Tibial nerve (tissue), 4 donors: ENCODE results near the gene TUBB4B. TPM values are rescaled to one million over a fixed set of nuclear protein-coding genes. Genes with fewer than 3 reads are reported as not detected.
A peak's percentile ranks its signal among the peaks of the same experiment; 100 is the strongest.

Experiments used
- DNase-seq, 2 donors: peaks; one replicate each; pipeline ENCODE4 v3.0.0-alpha.2; 2019; ENCODE audit warnings: low spot score in 2 of 2
- H3K27ac ChIP-seq, 4 donors: fragments of 200-600 bp; sonication (generic) in 3 of 4; one replicate each; pipeline ENCODE4 v1.5.1; 2017 to 2019; ENCODE audit warnings: mild to moderate bottlenecking in 1 of 4
- H3K27me3 ChIP-seq, 2 donors: fragments of 200-600 bp; sonication (generic) in 1 of 2; one replicate each; pipeline versions ENCODE4 v1.5.1 to v1.6.0; 2017 to 2019
- H3K36me3 ChIP-seq, 3 donors: fragments of 200-600 bp; sonication (generic); one replicate each; pipeline ENCODE4 v1.5.1; 2018 to 2019
- H3K4me1 ChIP-seq, 4 donors: fragments of 200-600 bp; sonication (generic) in 3 of 4; one replicate each; pipeline ENCODE4 v1.5.1; 2017 to 2019
- H3K4me3 ChIP-seq, 4 donors: fragments of 200-600 bp; sonication (generic) in 3 of 4; one replicate each; pipeline ENCODE4 v1.5.1; 2017 to 2019; ENCODE audit warnings: mild to moderate bottlenecking in 1 of 4, moderate library complexity in 1 of 4
- H3K9me3 ChIP-seq, 4 donors: fragments of 200-600 bp; sonication (generic) in 3 of 4; one replicate each; pipeline ENCODE4 v1.5.1; 2017 to 2019
- CTCF ChIP-seq, 5 experiments: fragments of 200-600 bp in 3 of 5; fragments of 450-650 bp in 2 of 5; sonication (generic) in 3 of 5; IDR thresholded peaks; one replicate each; pipeline ENCODE4 v1.5.1; 2016 to 2019; ENCODE audit warnings: antibody characterized with exemption in 5 of 5, mild to moderate bottlenecking in 3 of 5, moderate library complexity in 2 of 5
- EP300 ChIP-seq, 2 donors: sonication (generic); formaldehyde crosslinking; IDR thresholded peaks; one replicate each; pipeline ENCODE4 v1.6.1; 2017; ENCODE audit warnings: antibody characterized with exemption in 2 of 2, mild to moderate bottlenecking in 1 of 2
- POLR2A ChIP-seq, 2 donors: fragments of 450-650 bp; IDR thresholded peaks; one replicate each; pipeline ENCODE4 v1.6.1; 2017; ENCODE audit warnings: antibody characterized with exemption in 2 of 2, mild to moderate bottlenecking in 2 of 2, moderate library complexity in 2 of 2
- WGBS, 2 donors: methylation state at CpG; one replicate each; pipeline ENCODE4 v1.1.5; 2018; 5-methylcytosine and 5-hydroxymethylcytosine counted together
- total RNA-seq, 4 donors: library from RNA; depleted of rRNA; stranded (reverse); fragments of >200 nt; gene quantifications; one replicate each; pipeline ENCODE4 v1.1.0, GENCODE V29; 2016

Gene TUBB4B
- total RNA-seq, 4 donors from 2014 or later: 102 to 190 (median 161) TPM

- no peak overlapping the region for H3K4me3 ChIP-seq
- no peak for DNase-seq
- H3K9me3 ChIP-seq: no peaks in the 10 kb centered on the region
- no peaks in the 10 kb centered on the region for H3K27me3 ChIP-seq
- H3K36me3 ChIP-seq: peaks cover 0 to 86% (median 11%) of the 10 kb centered on the region in 3 donors
- TF ChIP-seq POLR2A (IDR thresholded peaks at IDR 0.05) (no peak), CTCF (IDR thresholded peaks at IDR 0.05) (no peak), EP300 (IDR thresholded peaks at IDR 0.05) (no peak)
- 77 to 86% methylated on average over 9 to 10 of the region's 15 CpGs for WGBS, 2 donors
- peaks cover 0 to 11% (median 3%) of the 10 kb centered on the region in 4 donors for H3K4me1 ChIP-seq
- H3K27ac ChIP-seq: no peak overlapping the region
Measured at GRCh38 chr9:137266162-137266527, 25.1 kb downstream of the TUBB4B start.

GRCh38 chr9:137266585-137267453 is 25.7 kb downstream of the TUBB4B start:
- Histone ChIP-seq H3K36me3 (peaks cover 0 to 93% (median 11%) of the 10 kb centered on the region in 3 donors), H3K9me3 (no peaks in the 10 kb centered on the region), H3K27ac (no peak overlapping the region), H3K4me1 (peaks cover 0 to 11% (median 3%) of the 10 kb centered on the region in 4 donors), H3K27me3 (no peaks in the 10 kb centered on the region), H3K4me3 (no peak overlapping the region)
- DNase-seq: no peak
- WGBS, 2 donors: 87 to 93% methylated on average over 30 to 32 of the region's 34 CpGs
- TF ChIP-seq POLR2A (IDR thresholded peaks at IDR 0.05) (no peak), EP300 (IDR thresholded peaks at IDR 0.05) (no peak), CTCF (IDR thresholded peaks at IDR 0.05) (no peak)

DNA sequence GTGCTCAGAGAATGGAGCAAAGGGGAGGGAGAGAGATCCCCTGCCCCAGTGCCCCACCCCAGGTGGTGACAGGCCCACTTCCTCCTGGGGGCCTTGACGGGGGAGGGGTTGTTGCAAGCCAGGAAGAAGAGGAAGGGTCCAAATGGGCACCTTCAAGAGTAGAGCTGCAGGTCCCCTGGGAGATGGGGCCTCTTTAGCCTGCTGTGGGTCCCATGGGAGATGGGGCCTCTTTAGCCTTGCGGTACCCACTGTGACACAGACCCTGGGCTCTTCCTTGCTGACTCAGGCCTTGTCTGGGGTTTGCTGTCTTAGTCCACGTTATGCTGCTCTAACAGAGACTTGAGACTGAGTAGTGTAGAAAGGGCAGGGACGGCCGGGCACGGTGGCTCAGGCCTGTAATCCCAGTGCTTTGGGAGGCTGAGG is 26.9 kb downstream of the TUBB4B start:
- Histone ChIP-seq H3K4me3 (no peak overlapping the region), H3K9me3 (no peaks in the 10 kb centered on the region), H3K27ac (no peak overlapping the region), H3K4me1 (peaks cover 0 to 11% (median 1%) of the 10 kb centered on the region in 4 donors), H3K27me3 (no peaks in the 10 kb centered on the region), H3K36me3 (peaks cover 3 to 99% (median 21%) of the 10 kb centered on the region in 3 donors)
- DNase-seq: no peak
- 89 to 92% methylated on average over 6 of the region's 6 CpGs for WGBS, 2 donors
- no peak for TF ChIP-seq POLR2A (IDR thresholded peaks at IDR 0.05)
- no peak for TF ChIP-seq EP300 (IDR thresholded peaks at IDR 0.05)
- no peak for TF ChIP-seq CTCF (IDR thresholded peaks at IDR 0.05)

DNA sequence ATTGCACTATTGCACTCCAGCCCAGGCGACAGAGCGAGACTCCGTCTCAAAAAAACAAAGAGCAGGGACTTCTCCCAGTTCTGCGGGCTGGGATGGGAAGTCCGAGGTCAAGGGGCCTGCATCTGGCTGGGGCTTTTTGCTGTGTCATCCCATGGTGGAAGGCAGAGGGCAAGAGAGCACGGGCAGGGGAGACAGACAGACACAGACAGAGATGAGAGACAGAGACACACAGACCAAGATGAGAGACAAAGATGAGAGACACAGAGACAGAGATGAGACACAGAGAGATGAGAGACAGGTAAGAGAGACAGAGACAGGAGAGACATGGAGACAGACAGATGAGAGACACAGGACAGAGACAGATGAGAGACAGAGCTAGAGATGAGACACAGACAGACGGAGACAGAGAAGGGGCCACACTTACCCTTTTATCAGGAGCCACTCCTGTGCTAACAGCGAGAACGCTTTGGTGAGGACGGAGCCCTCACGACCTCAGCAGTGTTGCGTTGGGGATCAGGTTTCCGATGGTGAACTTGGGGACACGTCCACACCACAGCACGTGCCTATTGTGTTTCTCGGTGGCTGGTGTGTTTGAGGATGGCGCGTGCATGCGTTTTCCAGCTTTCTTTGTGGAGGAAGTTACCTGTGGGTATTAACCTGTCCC is 27.6 kb downstream of the TUBB4B start:
- WGBS, 2 donors: 71 to 81% methylated on average over 19 of the region's 19 CpGs
- DNase-seq: no peak
- TF ChIP-seq CTCF (IDR thresholded peaks at IDR 0.05): no peak
- no peak for TF ChIP-seq EP300 (IDR thresholded peaks at IDR 0.05)
- no peak for TF ChIP-seq POLR2A (IDR thresholded peaks at IDR 0.05)
- Histone ChIP-seq H3K4me1 (peaks cover 0 to 11% (median 1%) of the 10 kb centered on the region in 4 donors), H3K27me3 (no peaks in the 10 kb centered on the region), H3K4me3 (peak overlapping the region in 1 of 4 donors; percentile 5), H3K9me3 (no peaks in the 10 kb centered on the region), H3K36me3 (peaks cover 3 to 99% (median 21%) of the 10 kb centered on the region in 3 donors), H3K27ac (peak overlapping the region in 1 of 4 donors; percentile 25)
